B cell (primary cell): ENCODE data around the gene SLC39A8.

ENCODE experiments used
- CTCF ChIP-seq: fragments of 200-600 bp; IDR thresholded peaks from one replicate; pipeline ENCODE4 v1.8.0; 2022; ENCODE audit warnings: antibody characterized with exemption, mild to moderate bottlenecking
- EZH2 ChIP-seq: IDR thresholded peaks from 2 replicates; pipeline ENCODE4 v1.6.1; 2012; ENCODE audit warnings: borderline replicate concordance, low read depth, mild to moderate bottlenecking, moderate library complexity, low read length; ENCODE audit not compliant: insufficient read depth, poor library complexity, severe bottlenecking

GRCh38 chr4:102356562-102357202 is 11.4 kb upstream of the SLC39A8 start:
- TF ChIP-seq EZH2 (no peak), CTCF (no peak)
